GM21381 (cell line): Measurements from ENCODE around the gene RPL27.
"Not testable (repeated sequence)": the region's sequence is repeated elsewhere in the genome, so short reads cannot be mapped to it uniquely, and the experiment has no call there.

Experiments
- ATAC-seq: cut with Tn5 transposase; IDR thresholded peaks from one replicate; pipeline ENCODE4 v1.9.1; 2021; ENCODE audit warnings: mild to moderate bottlenecking, moderate library complexity; ENCODE audit not compliant: unreplicated experiment

RPL27 gene

DNA sequence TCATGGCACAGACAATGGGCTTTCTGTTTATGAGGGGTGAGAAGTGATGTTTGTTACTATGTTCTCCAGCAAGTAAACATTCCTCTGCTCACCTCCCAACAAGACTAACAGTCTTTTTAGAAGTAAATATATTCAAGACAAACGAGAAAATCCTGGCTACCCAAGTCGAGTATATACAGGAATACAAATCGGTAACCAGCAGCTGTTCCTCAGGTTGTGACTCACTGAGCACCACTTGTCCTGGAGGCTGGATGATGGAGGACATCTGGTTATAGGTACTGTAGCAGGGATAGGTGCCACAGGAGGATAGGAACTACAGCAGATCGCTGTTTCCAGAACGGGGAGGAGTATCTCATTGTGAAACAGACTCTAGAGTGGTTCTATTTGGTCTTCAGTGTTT is 5.3 kb upstream of the RPL27 start:
- no peak for ATAC-seq

- not testable (repeated sequence) for ATAC-seq
Observed at GRCh38 chr17:42993913-42994312, 4.3 kb upstream of the RPL27 start.

- no peak for ATAC-seq
Observed at GRCh38 chr17:42997390-42997983, 732 bp upstream of the RPL27 start.

GRCh38 chr17:42999003-42999525 is 845 bp downstream of the RPL27 start:
- ATAC-seq = no peak

DNA sequence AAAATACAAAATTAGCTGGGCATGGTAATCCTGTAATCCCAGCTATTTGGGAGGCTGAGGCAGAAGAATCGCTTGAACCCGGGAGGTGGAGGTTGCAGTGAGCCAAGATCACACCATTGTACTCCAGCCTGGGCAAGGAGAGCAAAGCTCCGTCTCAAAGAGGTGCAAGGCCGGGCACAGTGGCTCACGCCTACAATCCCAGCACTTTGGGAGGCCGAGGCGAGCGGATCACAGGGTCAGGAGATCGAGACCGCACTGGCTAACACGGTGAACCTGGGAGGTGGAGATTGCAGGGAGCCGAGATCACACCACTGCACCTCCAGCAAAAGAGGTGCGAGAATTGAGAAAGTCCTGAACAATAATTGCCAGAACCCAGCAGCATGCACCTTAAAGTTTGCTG is 2.7 kb downstream of the RPL27 start:
- ATAC-seq = not testable (repeated sequence)

DNA sequence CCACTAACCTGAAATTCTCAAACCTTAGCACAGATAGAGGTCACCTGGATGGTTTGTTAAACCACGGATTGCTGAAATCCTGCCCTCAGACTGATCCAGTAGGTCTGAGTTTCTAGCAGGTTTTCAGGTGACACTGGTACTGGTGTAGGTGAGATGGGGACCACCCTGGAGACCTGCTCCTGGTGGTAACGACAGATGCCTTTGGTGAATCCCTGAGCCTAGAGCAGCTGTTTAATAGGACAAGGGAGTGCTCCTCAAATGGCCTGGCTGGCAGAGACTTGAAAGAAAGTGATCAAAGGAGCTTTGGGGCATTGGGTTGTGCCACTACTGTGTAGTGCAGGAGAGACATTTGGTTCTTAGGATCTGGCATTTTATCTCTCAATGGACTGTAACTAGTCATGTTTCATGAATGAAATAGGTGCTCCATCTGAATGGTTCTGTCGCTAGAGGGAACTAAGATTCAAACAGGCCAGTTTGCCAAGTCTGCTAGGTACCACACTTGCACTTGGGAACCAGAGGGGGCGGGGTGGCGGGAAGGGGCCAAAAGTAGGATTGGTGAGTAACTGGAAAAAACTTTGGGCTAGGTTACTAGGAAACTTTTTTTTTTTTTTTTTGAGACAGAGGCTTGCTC is 5.4 kb downstream of the RPL27 start:
- no peak for ATAC-seq

GRCh38 chr17:43006639-43007551 is 8.7 kb downstream of the RPL27 start, which contains the start of gene IFI35:
IFI35 (plus strand) TSS chr17:43006784; CDS start chr17:43006948, 164 bp downstream.
- ATAC-seq = peak; percentile 81

DNA sequence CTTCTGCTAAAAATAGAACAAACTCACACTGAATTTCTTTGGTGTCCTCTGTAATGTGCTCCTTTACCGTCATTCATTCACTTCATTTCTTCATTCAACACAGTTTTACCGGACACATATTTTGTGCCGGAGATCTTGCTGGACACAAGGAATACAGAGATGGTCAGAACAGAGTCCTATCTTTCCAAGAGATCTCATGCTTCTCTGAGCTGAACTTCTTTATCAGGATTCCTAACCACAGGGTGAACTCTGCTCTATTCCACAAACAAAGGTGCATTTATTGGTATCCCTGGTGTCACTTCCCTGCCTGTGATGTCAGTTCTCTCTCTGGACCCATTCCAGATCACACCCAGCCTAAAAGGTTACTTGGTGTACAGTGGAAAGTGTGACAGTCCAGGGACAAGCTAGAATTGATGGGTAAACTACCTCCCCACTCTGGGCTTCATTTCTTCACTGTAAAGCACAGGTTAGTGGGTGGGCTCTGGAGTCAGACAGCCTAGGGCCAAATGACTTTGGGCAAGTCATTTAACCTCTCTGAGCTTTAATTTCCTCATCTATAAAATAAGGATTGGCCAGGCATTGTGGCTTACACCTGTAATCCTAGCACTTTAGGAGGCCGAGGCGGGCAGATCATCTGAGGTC is 12.6 kb downstream of the RPL27 start:
- no peak for ATAC-seq

DNA sequence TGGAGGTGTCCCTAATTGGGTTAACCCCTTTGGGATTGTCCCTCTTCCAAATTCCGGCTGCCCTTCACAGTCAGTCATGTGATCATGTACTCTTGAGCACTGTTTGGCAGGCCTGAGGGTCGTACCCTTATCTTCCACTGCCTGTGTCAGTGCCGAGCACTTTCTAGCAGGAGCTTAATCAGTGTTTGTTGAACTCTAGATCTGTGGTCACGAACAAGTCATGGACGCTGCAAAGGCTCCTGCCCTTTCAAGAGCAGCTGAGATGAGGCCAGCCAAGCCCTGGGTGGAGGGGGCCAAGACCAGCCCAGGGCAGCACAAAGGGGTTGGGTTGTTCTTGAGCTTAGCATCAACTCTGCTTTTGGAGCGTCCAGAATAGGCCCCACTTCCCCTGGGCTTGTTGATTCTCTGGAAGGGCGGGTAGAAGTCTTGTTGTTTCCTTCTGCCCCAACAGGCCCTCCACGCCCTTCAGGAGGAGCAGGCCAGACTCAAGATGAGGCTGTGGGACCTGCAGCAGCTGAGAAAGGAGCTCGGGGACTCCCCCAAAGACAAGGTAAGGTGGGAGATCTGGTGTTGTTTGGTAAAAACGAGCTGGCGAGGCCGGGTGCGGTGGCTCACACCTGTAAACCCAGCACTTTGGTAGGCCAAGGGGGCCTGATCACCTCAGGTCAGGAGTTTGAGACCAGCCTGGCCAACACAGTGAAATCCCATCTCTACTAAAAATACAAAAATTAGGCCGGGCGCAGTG is 13.7 kb downstream of the RPL27 start:
- no peak for ATAC-seq

GRCh38 chr17:43013296-43013695 is 15.1 kb downstream of the RPL27 start:
- ATAC-seq = no peak

GRCh38 chr17:43014020-43014648 is 15.9 kb downstream of the RPL27 start:
- ATAC-seq = no peak

DNA sequence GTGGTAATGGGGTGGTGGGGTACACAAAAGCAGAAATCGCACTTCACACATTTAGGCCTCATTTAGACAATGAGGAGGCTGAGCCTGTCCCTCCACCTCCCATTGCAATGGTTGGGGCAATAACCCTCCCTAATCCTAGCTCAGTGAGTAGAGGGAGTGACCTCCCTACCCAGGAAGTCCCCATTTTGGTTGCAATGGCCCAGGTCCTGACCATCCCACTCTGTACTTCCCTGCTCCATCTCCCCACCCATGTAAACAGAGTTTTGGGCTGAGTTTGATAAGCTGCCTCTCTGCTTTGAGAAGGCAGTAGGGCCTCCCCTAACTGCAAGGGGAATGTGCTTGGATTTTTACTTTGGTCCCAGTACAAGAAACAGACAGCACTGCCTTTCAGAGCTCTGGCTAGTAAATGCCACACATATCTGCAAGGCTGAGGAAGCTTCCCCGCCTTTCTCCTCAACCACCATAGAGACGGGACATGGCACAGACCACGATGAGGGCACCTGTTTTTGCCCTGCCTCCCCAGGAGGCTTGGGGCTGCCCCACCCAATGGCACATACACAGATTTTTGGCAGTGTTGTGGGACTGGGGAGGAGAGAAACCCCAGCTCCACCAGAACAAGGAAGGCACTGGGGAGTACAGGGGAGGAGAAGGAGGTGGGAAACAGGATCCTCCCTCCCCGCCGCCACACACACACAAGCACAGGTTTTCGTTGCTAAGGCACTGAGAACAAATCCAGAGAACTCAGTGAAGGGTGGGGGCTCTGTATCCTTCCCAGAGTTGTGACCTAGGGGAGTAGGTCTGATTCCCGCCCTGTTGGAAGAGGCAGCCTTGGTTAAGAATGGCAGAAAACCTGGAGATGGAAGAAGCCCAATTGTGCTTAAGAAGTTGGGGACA is 16.7 kb downstream of the RPL27 start:
- ATAC-seq = no peak

DNA sequence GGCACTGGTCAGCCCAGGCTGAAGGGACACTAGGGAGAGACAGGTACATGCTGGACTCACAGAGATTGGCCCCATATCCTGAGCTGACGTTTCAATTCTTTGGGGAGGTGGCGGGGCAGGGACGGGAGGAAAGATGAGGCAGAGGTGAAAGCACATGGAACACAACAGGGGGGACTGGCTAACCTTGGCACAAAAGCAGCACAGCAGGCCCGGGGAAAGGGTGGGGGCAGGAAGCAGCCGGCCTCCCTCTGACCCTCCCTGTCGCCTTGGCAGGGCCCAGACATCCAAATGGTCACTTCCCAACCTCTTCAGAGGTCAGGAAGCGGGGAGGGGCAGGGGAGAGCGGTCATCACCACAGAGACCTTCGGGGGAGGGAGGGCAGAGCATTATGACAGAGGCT is 17.4 kb downstream of the RPL27 start:
- no peak for ATAC-seq

DNA sequence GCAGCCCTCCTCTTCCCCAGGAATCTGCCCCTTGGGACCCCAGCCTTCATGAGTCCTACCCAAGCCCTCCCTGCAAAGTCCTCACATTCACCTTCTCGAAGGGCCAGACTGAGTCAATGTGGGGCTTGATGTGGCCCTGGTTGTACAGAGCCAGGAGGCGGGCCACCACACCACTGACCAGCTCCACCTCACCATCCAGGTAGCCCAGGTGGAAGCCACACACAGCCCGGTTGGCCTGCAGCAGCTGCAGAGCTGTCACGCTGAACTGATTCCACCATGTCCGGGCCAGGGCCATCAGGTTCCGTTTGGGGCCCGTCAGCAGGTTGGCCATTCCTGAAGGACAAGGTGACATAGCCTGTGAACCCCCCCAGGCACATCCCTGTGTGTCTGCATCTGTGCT is 18.0 kb downstream of the RPL27 start:
- ATAC-seq = no peak

DNA sequence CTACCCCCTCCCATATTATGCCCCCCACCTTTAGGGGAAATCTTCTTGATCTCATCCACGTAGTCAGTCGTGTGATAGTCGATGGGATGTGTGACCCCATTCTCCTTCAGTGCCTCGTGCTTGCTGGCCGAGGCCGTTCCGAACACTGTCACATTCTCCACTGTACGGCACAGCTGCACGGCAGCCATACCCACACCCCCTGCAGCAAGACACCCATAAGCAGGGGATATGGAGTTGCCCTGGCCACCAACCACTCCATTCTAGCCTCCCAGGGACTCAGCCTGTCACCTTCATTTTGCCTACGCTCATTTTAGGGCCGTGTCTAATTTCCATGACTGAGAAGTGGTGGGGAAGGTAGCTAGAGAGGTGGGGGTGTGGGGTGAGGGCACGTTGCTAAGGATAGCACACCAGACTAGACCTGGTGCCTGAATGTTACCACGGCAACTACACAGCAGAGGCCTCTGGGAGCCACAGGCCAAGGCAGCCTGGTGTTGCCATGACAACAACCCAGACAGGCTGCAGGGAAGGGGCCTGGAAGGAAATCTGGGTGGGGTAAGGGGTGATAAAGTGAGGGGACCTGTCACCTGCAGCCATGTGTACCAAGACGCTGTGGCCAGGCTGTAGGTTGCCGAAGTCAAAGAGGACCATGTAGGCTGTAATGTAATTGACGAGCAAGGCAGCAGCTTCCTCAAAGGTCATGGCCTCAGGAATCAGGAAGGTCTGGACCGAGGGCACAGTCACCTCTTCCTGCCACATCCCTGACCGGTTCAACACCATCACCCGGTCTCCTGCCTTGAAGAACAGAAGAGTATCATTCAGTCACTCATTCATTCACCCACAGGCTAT is 20.0 kb downstream of the RPL27 start:
- ATAC-seq = no peak

GRCh38 chr17:43018932-43019331 is 20.7 kb downstream of the RPL27 start:
- ATAC-seq = no peak

GRCh38 chr17:43019418-43019817 is 21.2 kb downstream of the RPL27 start:
- no peak for ATAC-seq

DNA sequence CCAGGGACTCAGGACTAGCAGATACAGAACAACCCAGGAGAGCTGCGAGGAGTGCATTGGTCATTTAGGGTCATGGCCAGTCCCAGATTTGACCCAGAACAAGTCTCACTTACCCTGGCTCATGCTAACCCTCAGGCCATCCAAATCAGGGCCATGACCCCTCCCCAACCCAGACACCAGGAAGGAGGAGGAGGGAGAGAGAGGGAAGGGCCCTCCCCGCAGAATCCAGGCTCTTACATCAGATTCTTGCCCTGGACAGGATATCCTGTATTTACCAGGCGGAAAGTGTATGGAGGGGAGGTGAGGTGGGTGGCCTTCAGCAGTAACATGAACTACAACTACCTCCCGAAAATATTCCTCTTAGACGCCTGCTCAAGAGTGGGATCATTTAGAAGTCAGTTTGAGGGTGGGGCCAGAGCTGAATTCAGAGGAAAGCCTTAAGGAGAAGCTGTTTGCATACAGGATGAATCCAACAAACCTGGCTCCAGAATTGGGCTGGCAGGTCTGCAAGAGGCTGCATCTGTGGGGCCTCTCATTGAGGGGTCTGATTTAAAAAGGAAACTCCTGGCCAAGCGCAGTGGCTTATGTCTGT is 21.9 kb downstream of the RPL27 start:
- ATAC-seq = no peak
